Measurements from ENCODE around the gene C20orf204. TPM values are rescaled to one million over a fixed set of nuclear protein-coding genes. Genes with fewer than 3 reads are reported as not detected.

Gene C20orf204
- total RNA-seq, 2 experiments from 2014 or later = 2.8 to 4.7 TPM

DNA sequence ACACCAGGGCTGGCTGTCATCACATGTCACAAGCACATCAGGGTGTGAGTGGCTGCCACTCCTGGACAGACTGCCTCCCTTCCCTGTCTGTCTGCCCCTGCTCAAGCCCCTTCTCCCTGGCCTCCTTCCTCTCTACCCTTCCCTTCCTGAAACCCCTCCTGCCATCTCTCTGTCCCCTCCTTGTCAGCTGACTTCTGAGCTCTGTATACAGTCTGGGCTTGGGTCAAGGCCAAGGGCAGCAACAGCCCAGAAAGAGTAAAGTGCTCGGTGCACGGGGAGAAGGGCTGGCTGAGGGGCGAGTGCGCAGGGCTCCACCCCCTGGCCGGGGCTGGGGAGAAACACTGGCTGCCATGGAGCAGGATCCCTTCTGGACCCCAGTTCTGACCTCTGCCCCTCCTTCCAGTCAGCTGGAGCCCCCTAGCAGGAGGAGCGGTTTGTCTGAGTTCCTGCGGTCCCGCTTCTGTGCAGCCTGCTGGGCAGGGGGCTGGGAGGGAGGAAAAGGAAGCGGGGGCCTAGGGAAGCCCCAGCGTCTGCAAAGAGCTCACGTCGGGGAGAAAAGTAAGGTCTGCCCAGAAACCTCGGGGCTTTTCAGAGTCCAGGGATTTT is 46.2 kb downstream of the C20orf204 start:
- intact Hi-C loops (cut with micrococcal nuclease) = loop anchor here (5.0 kb wide), 1 partner anchor 40 kb away; no protein-coding TSS in a partner anchor
- POLR2A ChIA-PET = interaction anchor here (1.1 kb wide), 1 partner anchor 18 kb away, joined by 4 read pairs; no protein-coding TSS in a partner anchor
- H3K4me1 Mint-ChIP-seq (ENCODE audit: low read depth) = peaks cover 24% of the 10 kb centered on the region
- CTCF ChIA-PET = interaction anchor here (1.2 to 6.0 kb wide), 5 partner anchors 8 to 43 kb away, joined by 3 to 61 read pairs (median 5); no protein-coding TSS in a partner anchor
- H3K27ac Mint-ChIP-seq = no peak overlapping the region
- no peak overlapping the region for H3K4me3 Mint-ChIP-seq
- H3K27me3 Mint-ChIP-seq = peaks cover 6% of the 10 kb centered on the region
- TF ChIP-seq, protein P1, sequence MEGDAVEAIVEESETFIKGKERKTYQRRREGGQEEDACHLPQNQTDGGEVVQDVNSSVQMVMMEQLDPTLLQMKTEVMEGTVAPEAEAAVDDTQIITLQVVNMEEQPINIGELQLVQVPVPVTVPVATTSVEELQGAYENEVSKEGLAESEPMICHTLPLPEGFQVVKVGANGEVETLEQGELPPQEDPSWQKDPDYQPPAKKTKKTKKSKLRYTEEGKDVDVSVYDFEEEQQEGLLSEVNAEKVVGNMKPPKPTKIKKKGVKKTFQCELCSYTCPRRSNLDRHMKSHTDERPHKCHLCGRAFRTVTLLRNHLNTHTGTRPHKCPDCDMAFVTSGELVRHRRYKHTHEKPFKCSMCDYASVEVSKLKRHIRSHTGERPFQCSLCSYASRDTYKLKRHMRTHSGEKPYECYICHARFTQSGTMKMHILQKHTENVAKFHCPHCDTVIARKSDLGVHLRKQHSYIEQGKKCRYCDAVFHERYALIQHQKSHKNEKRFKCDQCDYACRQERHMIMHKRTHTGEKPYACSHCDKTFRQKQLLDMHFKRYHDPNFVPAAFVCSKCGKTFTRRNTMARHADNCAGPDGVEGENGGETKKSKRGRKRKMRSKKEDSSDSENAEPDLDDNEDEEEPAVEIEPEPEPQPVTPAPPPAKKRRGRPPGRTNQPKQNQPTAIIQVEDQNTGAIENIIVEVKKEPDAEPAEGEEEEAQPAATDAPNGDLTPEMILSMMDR (IDR thresholded peaks at IDR 0.05) = no peak
- peaks cover 3% of the 10 kb centered on the region for H3K36me3 Mint-ChIP-seq (ENCODE audit: low read depth)
- ATAC-seq = no peak
- no peaks in the 10 kb centered on the region for H3K9me3 Mint-ChIP-seq
- no peak for DNase-seq

GRCh38 chr20:64082820-64083377 is 46.9 kb downstream of the C20orf204 start:
- DNase-seq (no peak), ATAC-seq (no peak)
- CTCF ChIA-PET = interaction anchor here (1.0 to 6.0 kb wide), 13 partner anchors 9 to 151 kb away, joined by 3 to 61 read pairs (median 5); partner anchors contain the start of genes NPBWR2 and SAMD10
- Mint-ChIP-seq H3K4me3 (peak overlapping the region; percentile 63), H3K27me3 (peaks cover 6% of the 10 kb centered on the region), H3K36me3 (ENCODE audit: low read depth) (peaks cover 3% of the 10 kb centered on the region), H3K9me3 (no peaks in the 10 kb centered on the region), H3K4me1 (ENCODE audit: low read depth) (peaks cover 24% of the 10 kb centered on the region), H3K27ac (no peak overlapping the region)
- intact Hi-C loops (cut with micrococcal nuclease) = loop anchor here (5.0 kb wide), 1 partner anchor 39 kb away; no protein-coding TSS in a partner anchor
- POLR2A ChIA-PET = no interaction called here
- TF ChIP-seq, protein P1 (IDR thresholded peaks at IDR 0.05) = no peak

DNA sequence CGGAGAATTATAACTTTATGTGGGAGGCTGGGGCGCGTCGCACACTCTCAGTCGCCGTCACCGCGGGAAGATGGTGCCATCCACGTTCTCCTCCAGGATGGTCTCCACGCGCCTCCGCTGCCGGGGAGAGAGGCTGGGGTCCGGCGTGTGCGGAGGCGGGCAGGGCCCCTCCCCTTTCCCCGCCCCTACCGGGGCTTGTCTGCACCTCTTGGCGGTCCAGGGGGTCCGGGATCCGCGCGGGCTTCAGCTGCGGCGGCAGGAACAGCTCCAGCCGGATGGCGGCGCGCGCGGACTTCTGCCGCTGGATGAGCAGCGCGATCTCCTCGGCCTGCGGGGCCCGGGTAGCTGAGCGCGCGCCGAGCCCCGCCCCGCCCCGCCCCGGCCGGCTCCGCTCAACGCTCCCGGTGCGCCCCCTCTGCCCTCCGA is 47.4 kb downstream of the C20orf204 start:
- TF ChIP-seq, protein P1 (IDR thresholded peaks at IDR 0.05) = peak; percentile 86
- Mint-ChIP-seq H3K27me3 (peaks cover 6% of the 10 kb centered on the region), H3K4me1 (ENCODE audit: low read depth) (peaks cover 24% of the 10 kb centered on the region), H3K36me3 (ENCODE audit: low read depth) (peaks cover 3% of the 10 kb centered on the region), H3K27ac (no peak overlapping the region), H3K4me3 (peak overlapping the region; percentile 63), H3K9me3 (no peaks in the 10 kb centered on the region)
- ATAC-seq (peak; percentile 59), DNase-seq (peak; percentile 84)
- intact Hi-C loops (cut with micrococcal nuclease) = loop anchor here (5.0 kb wide), 1 partner anchor 39 kb away; no protein-coding TSS in a partner anchor
- ChIA-PET POLR2A (interaction anchor here (0.7 to 0.9 kb wide), 2 partner anchors 21 to 36 kb away, joined by 3 read pairs; no protein-coding TSS in a partner anchor), CTCF (interaction anchor here (0.6 to 6.0 kb wide), 23 partner anchors 9 to 203 kb away, joined by 3 to 61 read pairs (median 4); partner anchors contain the start of genes NPBWR2, SAMD10 and TCEA2)

DNA sequence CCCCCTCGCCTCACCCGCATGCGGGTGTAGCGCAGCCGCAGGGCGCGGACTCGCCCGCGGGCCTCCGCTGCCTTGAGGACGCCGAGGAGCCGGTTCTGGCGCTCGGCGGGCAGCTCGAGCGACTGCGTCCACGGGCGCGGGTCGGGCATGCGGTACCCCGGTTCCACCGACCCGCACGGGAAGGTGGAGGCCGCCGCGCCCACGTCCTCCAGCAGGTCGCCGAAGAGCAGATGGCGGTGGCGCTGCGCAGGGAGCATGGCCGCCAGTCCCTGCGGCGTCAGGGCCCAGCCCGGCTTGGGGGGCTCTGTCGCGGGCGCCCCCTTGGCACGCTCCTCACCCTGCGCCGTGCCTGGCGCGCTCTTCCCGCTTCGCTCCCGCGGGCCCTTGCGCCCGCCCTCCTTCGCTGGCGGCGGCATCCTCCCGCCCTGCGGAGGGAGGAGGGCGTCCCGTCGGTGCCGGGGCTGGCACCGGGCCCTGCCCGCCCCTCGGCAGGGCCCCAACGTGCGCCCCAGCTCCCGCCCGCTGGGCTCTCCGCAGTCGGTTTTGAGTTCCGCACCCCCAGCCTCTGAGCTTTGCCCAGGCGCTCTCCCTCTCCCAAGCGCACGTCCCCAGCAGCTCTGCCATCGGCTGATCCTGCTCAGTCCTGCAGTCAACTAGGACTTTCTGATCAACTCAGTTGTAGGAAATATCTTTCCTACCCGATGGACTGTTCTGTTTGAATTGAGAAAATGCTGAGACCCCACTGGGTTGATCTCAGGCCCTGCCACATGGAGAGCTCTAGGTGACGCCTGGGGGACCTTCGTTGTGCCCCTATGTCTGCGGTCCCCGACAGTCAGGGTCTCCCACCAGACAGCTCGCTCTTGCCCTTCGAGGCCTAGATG is 48.1 kb downstream of the C20orf204 start, which contains the start of gene LKAAEAR1:
TSS of gene LKAAEAR1 (minus strand) at position 595 of the 881 bp plus-strand sequence. CDS start at position 416, 179 bp downstream.
- DNase-seq (no peak), ATAC-seq (no peak)
- TF ChIP-seq, protein P1 (IDR thresholded peaks at IDR 0.05) = peak; percentile 31
- intact Hi-C loops (cut with micrococcal nuclease) = loop anchor here (5.0 kb wide), 1 partner anchor 38 kb away; no protein-coding TSS in a partner anchor
- Mint-ChIP-seq H3K9me3 (no peaks in the 10 kb centered on the region), H3K27me3 (peaks cover 6% of the 10 kb centered on the region), H3K4me1 (ENCODE audit: low read depth) (peaks cover 24% of the 10 kb centered on the region), H3K36me3 (ENCODE audit: low read depth) (peaks cover 1% of the 10 kb centered on the region), H3K27ac (no peak within 1 kb of the TSS), H3K4me3 (peak within 1 kb of the TSS; percentile 72)
- CTCF ChIA-PET = interaction anchor here (0.6 to 6.0 kb wide), 22 partner anchors 12 to 202 kb away, joined by 3 to 61 read pairs (median 4); partner anchors contain the start of genes NPBWR2, SAMD10 and TCEA2
- POLR2A ChIA-PET = interaction anchor here (0.7 to 1.2 kb wide), 5 partner anchors 8 to 35 kb away, joined by 3 read pairs; no protein-coding TSS in a partner anchor

Data from activated CD8-positive, alpha-beta T cell treated with anti-CD3 and anti-CD28 coated beads for 36 hours (primary cell).